HepG2 (cell line): ENCODE measurements around the gene SECTM1. TPM values are rescaled to one million over a fixed set of nuclear protein-coding genes. Genes with fewer than 3 reads are reported as not detected.

ENCODE experiments used
- GABPA ChIP-seq, 2 experiments: IDR thresholded peaks; 2 replicates each; pipeline ENCODE4 v1.6.1; 2011 to 2016; ENCODE audit warnings: low read depth in 2 of 2, low read length in 1 of 2, missing biosample characterization in 1 of 2, missing genetic modification characterization in 1 of 2
- HOXA7 ChIP-seq: sonication (generic); formaldehyde crosslinking; IDR thresholded peaks from 2 replicates; pipeline ENCODE4 v1.8.1; 2022; ENCODE audit warnings: mild to moderate bottlenecking, missing genetic modification reagents, moderate library complexity
- ISL2 ChIP-seq: sonication (generic); formaldehyde crosslinking; IDR thresholded peaks from 2 replicates; pipeline ENCODE4 v1.5.0; 2020; ENCODE audit warnings: missing genetic modification reagents
- LCORL ChIP-seq, 2 experiments: fragments of 450-650 bp in 1 of 2; sonication (generic) in 1 of 2; formaldehyde crosslinking in 1 of 2; IDR thresholded peaks; 2 replicates each; pipeline versions ENCODE4 v1.5.0 to v1.6.1; 2017 to 2020; ENCODE audit warnings: antibody characterized with exemption in 1 of 2, missing genetic modification reagents in 1 of 2
- NFYC ChIP-seq: IDR thresholded peaks from 2 replicates; pipeline ENCODE4 v1.6.1; 2016; ENCODE audit warnings: missing genetic modification reagents, missing compliant biosample characterization
- PHB2 ChIP-seq: fragments of 450-650 bp; IDR thresholded peaks from 2 replicates; pipeline ENCODE4 v1.6.1; 2018; ENCODE audit not compliant: partially characterized antibody
- PHF8 ChIP-seq: sonication (generic); formaldehyde crosslinking; IDR thresholded peaks from 2 replicates; pipeline ENCODE4 v1.5.0; 2020; ENCODE audit warnings: missing genetic modification reagents
- POLR2AphosphoS2 ChIP-seq: IDR thresholded peaks from 2 replicates; pipeline ENCODE4 v1.6.1; 2011; ENCODE audit warnings: low read depth, low read length, improper control_type of control experiment
- SIX1 ChIP-seq: sonication (generic); formaldehyde crosslinking; IDR thresholded peaks from 2 replicates; pipeline ENCODE4 v1.4.0; 2020; ENCODE audit warnings: missing genetic modification reagents, borderline replicate concordance
- ZNF343 ChIP-seq: sonication (generic); formaldehyde crosslinking; IDR thresholded peaks from 2 replicates; pipeline ENCODE4 v1.4.0; 2020; ENCODE audit warnings: mild to moderate bottlenecking, missing genetic modification reagents
- ZNF460 ChIP-seq: sonication (generic); formaldehyde crosslinking; IDR thresholded peaks from 2 replicates; pipeline ENCODE4 v1.5.1; 2020; ENCODE audit warnings: missing genetic modification reagents, mild to moderate bottlenecking, borderline replicate concordance
- ZNF670 ChIP-seq: sonication (generic); formaldehyde crosslinking; IDR thresholded peaks from 2 replicates; pipeline ENCODE4 v1.8.0; 2022; ENCODE audit warnings: mild to moderate bottlenecking, missing genetic modification reagents, borderline replicate concordance
- ZNF772 ChIP-seq: sonication (generic); formaldehyde crosslinking; IDR thresholded peaks from 2 replicates; pipeline ENCODE4 v1.5.0; 2020; ENCODE audit warnings: mild to moderate bottlenecking, missing genetic modification reagents
- polyA plus RNA-seq, 8 experiments: library from polyadenylated mRNA; depleted of rRNA in 3 of 8; stranded (reverse) in 7 of 8; unstranded in 1 of 8; fragments of >200 nt; fragmentation: Illumina TruSeq in 4 of 8; extraction: Trizol in 4 of 8; gene quantifications; 2 replicates each; pipeline versions ENCODE4 v1.2.1 to v1.2.3, GENCODE V29; 2011 to 2016; ENCODE audit warnings: low read depth in 4 of 8, missing spikeins in 1 of 8, mixed read lengths in 1 of 8; ENCODE audit not compliant: insufficient read depth in 1 of 8
- total RNA-seq, 5 experiments: library from RNA; depleted of rRNA; stranded (reverse); fragments of >200 nt; fragmentation: Illumina TruSeq; extraction: Trizol; gene quantifications; 2 replicates each; pipeline ENCODE4 v1.2.3, GENCODE V29; 2016; ENCODE audit warnings: low read depth in 1 of 5
- TF ChIP-seq, protein P1 (sequence below), 2 experiments: sonication (generic) in 1 of 2; formaldehyde crosslinking in 1 of 2; IDR thresholded peaks; 2 replicates each; pipeline versions ENCODE4 v1.4.0 to v1.6.1; 2016 to 2020; ENCODE audit warnings: borderline replicate concordance in 1 of 2, low read depth in 1 of 2, mild to moderate bottlenecking in 1 of 2, missing genetic modification reagents in 1 of 2

SECTM1 gene
- total and polyA plus RNA-seq, 2 of the 13 experiments (the other 11 are each of a cell fraction or from before 2014, with no cell fraction given), result 3.5 to 5.3 TPM

DNA sequence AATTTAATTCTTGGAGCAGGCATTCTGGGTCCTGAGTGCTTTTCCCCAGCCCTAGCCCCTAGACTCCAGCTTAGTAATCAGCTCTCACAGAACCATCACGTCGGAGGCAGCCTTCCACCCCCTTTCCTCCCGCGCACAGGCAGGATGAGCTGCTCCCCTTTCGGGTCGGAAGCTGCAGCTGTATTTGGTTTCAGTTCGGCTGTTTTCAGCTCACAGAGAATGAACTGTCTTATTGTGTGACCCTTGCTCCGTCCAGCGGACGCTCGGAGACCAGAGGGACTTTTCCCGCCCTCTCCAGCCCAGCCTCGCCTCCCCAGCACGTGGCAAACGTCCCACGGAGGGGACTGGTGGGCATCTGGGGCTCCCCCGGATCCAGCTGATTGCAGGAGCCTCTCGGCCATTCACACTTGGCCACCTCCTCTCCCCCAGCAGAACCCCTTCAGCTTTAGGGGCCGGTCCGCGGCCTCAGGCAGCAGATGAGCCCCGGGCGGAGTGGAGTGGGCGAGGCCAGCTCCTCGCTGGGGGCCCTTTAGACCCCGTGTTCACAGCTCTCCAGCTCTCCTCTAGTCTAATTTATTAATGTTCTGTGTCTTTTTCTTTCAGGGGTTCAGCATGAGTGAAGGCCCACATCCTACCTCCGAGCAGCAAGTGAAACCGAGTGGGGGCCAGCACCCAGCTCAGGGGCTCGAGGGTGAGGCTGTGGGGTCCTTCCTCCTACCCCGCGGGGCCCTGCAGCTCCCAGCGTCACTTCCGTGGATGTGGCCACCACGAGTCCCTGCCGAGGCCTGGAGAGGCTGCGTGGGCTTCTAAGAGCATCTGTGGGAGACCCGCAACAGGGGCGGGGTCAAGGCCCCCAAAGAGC is 37.1 kb upstream of the SECTM1 start (continued):
- TF ChIP-seq ISL2, result peak; percentile 74; the same call in 1 of the 2 replicates
- TF ChIP-seq PHB2, result no peak
- TF ChIP-seq PHF8, result peak; percentile 46; the same call in 1 of the 2 replicates
- peak; percentile 20; the same call in 1 of the 2 replicates for TF ChIP-seq NFYC (CRISPR knock-in tag)
- no peak for TF ChIP-seq LCORL (IDR thresholded peaks at IDR 0.05)
- TF ChIP-seq LCORL (CRISPR knock-in tag; IDR thresholded peaks at IDR 0.05), result peak; percentile 88
- TF ChIP-seq ZNF460 (CRISPR knock-in tag), result no peak
- TF ChIP-seq ZNF772 (CRISPR knock-in tag), result peak; percentile 79
- TF ChIP-seq POLR2AphosphoS2, result no peak
- no peak for TF ChIP-seq HOXA7 (CRISPR knock-in tag)
- TF ChIP-seq, protein P1, sequence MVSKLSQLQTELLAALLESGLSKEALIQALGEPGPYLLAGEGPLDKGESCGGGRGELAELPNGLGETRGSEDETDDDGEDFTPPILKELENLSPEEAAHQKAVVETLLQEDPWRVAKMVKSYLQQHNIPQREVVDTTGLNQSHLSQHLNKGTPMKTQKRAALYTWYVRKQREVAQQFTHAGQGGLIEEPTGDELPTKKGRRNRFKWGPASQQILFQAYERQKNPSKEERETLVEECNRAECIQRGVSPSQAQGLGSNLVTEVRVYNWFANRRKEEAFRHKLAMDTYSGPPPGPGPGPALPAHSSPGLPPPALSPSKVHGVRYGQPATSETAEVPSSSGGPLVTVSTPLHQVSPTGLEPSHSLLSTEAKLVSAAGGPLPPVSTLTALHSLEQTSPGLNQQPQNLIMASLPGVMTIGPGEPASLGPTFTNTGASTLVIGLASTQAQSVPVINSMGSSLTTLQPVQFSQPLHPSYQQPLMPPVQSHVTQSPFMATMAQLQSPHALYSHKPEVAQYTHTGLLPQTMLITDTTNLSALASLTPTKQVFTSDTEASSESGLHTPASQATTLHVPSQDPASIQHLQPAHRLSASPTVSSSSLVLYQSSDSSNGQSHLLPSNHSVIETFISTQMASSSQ (IDR thresholded peaks at IDR 0.05; ENCODE audit: low read depth), result no peak
- TF ChIP-seq, protein P1 (CRISPR knock-in tag; IDR thresholded peaks at IDR 0.05; ENCODE audit: borderline replicate concordance), result no peak
- TF ChIP-seq SIX1 (CRISPR knock-in tag), result peak; percentile 73; the same call in 1 of the 2 replicates
- TF ChIP-seq ZNF670 (CRISPR knock-in tag), result peak; percentile 83; the same call in 1 of the 2 replicates
- peak; percentile 92; the same call in 1 of the 2 replicates for TF ChIP-seq ZNF343 (CRISPR knock-in tag)
- TF ChIP-seq GABPA (IDR thresholded peaks at IDR 0.05; ENCODE audit: low read depth, low read length), result no peak
- no peak for TF ChIP-seq GABPA (CRISPR knock-in tag; IDR thresholded peaks at IDR 0.05; ENCODE audit: low read depth)
